ENCODE results near the gene CCDC88B. TPM values are rescaled to one million over a fixed set of nuclear protein-coding genes. Genes with fewer than 3 reads are reported as not detected.

The CCDC88B gene
- total RNA-seq, 1 donor from 2014 or later, result 0.79 TPM

DNA sequence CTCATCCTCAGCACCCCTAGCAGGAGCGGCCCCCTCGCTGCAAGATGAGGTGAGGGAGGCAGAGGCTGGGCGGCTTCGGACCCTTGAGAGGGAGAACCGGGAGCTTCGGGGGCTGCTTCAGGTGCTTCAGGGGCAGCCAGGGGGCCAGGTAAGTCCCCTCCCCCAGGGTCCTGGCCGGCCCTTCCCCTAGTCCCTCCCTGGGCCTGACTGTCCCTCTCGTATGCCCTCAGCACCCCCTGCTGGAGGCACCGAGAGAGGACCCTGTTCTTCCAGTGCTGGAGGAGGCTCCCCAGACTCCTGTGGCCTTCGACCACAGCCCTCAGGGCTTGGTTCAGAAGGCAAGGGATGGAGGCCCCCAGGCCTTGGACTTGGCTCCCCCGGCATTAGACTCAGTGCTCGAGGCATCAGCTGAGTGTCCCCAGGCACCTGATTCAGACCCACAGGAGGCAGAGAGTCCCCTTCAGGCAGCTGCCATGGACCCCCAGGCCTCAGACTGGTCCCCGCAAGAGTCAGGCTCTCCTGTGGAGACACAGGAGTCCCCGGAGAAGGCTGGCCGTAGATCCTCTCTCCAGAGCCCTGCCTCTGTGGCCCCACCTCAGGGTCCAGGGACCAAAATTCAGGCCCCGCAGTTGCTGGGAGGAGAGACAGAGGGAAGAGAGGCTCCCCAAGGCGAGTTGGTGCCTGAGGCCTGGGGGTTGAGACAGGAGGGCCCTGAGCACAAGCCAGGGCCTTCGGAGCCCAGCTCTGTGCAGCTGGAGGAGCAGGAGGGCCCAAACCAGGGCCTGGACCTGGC is 4.0 kb downstream of the CCDC88B start:
- DNase-seq (ENCODE audit: low read depth in 2 of 2), result peak; percentile 21 to 39

DNA sequence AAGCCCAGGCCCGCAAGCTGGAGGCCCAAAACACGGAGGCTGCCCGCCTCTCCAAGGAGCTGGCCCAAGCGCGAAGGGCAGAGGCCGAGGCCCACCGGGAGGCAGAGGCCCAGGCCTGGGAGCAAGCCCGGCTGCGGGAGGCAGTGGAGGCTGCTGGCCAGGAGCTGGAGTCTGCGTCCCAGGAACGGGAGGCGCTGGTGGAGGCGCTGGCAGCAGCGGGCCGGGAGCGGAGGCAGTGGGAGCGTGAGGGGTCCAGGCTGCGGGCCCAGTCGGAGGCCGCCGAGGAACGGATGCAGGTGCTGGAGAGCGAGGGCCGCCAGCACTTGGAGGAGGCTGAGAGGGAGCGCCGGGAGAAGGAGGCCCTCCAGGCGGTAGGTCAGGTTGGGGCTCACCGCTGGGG is 4.8 kb downstream of the CCDC88B start:
- DNase-seq (ENCODE audit: low read depth in 2 of 2), result no peak

DNA sequence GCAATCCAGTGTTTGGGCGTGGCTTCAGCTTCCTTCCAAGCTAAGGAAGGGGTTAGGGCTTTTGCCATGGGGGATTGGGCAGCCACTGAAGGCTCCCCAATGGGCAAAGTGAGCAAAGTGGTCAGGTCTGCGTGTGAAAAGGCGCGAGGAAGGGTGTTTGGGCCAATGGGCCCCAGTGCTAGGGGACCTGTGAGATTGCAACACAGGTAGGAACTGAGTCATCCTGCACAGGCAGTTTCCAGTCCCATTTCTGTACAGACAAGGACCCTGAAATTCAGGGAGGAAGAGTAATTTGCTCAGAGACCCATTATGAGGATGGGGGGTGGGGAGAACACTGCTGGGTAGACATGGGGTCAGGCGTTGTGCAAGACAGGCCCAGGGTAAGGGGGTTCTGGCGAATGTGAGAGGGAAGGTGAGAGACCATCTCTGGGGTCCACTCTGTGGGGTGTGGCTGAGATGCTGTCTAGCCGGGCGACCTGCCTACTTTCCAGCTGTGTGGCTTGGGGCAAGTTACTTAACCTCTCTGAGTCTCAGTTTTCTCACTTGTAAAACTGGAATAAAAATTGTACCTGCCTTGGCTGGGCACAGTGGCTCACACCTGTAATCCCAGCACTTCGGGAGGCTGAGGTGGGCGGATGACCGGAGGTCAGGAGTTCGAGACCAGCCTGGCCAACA is 7.3 kb downstream of the CCDC88B start:
- DNase-seq (ENCODE audit: low read depth in 2 of 2), result no peak

DNA sequence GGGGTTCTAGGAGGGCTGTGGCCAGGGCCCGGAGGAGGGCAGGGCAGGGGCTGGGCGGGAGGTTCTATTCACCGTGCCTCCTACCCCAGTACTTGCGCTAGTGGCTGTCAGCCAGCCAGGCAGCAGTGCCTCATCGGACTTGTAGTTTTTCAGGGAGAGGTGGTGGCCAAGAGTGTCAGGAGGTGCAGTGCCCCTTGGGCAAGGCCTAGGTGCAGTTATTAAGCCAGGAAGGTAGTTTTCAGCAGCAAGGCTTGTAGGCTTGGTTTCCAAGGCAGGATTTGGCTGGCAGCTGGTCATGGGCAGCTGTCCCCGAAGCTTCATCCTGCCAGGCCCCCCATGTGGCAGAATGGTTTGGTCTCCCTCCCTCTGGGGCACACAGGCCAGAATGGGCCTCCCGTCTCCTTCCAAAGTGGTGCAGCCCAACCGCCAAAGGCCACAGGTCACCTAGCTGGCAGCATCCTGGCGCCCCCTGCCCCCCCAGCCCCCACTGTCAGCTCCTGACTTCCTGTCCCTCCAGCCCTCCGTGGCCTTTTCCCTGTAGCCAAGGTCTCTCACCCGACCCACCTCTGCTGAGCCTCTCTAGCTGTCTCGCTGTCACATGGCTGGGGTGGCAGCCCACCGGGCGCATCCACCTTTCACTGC is 8.5 kb downstream of the CCDC88B start:
- peak; percentile 63 to 69 for DNase-seq (ENCODE audit: low read depth in 2 of 2)

DNA sequence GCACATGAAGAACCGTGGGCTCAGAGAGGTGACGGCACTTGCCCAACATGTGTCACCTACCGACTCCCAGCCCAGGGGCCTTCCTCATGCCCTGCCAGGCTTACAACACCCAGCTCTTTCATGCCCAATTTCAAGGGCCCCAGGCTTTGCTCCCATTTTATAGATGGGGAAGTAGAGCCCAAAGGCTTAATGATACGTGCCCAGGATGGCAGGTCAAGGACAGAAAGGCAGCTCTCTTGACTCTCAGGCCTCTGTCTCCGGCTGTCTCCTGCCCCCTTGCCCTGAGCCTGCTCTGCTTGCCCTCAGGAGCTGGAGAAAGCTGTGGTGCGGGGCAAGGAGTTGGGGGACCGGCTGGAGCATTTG is 9.0 kb downstream of the CCDC88B start:
- DNase-seq (ENCODE audit: low read depth in 2 of 2), result no peak

DNA sequence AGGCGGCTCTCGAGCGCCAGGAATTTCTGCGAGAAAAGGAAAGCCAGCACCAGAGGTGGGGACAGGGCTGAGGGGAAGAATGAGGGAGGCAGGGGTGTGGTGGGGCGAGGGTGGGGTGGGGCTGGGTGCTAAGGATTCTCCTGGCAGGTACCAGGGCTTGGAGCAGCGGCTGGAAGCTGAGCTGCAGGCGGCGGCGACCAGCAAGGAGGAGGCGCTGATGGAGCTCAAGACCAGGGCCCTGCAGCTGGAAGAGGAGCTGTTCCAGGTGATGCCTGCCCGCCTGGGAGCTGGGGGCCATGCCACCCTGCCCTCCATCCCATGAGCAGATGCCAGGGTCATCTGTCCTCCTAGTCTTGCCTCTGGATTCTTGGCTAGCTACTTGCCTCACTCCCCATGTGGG is 9.4 kb downstream of the CCDC88B start:
- no peak for DNase-seq (ENCODE audit: low read depth in 2 of 2)

DNA sequence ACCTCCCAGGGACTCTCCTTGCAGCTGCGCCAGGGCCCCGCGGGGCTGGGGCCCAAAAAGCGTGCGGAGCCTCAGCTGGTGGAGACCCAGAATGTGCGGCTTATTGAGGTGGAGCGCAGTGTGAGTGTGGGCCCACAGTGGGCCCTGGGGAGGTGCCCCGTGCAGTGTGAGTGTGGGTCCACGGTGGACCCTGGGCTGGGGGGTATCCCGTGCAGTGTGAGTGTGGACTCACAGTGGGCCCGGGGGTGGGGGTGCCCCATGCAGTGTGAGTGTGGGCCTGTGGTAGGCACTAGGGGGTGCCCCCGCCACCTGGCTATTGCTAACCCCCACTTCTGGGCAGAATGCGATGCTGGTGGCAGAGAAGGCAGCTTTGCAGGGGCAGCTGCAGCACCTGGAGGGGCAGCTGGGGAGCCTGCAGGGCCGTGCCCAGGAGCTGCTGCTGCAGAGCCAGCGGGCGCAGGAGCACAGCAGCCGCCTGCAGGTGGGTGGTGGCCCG is 11.2 kb downstream of the CCDC88B start:
- DNase-seq (ENCODE audit: low read depth in 2 of 2), result no peak

DNA sequence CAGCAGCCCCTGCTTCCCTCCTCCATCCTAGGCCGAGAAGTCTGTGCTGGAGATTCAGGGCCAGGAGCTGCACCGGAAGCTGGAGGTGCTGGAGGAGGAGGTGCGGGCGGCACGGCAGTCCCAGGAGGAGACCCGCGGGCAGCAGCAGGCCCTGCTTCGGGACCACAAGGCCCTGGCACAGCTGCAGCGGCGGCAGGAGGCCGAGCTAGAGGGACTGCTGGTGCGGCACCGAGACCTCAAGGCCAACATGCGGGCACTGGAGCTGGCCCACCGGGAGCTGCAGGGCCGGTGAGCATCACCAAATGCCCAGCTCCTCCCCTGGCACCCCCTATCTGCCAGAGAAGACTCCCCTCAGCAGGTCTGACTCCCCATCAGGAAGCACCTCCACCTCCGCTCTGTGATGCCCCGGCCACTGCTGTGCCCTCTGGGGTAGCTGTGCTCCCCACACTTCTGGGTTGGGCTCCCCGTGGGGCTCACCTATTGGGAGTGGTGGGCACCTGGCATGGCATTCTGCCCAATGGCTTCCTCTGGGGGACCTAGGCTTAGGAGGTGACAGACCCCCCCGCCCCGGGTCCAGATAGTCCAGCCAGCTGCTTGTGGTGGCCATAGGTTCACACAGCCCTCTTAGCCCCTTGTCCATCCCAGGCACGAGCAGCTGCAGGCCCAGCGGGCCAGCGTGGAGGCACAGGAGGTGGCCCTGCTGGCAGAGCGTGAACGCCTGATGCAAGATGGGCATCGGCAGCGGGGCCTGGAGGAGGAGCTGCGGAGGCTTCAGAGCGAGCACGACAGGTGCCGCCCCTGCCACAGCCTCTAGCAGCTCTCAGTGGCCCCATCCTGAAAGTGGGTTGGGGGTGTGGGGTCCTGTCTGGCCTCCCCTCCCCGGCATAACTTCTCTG is 12.3 kb downstream of the CCDC88B start:
- no peak for DNase-seq (ENCODE audit: low read depth in 2 of 2)

DNA sequence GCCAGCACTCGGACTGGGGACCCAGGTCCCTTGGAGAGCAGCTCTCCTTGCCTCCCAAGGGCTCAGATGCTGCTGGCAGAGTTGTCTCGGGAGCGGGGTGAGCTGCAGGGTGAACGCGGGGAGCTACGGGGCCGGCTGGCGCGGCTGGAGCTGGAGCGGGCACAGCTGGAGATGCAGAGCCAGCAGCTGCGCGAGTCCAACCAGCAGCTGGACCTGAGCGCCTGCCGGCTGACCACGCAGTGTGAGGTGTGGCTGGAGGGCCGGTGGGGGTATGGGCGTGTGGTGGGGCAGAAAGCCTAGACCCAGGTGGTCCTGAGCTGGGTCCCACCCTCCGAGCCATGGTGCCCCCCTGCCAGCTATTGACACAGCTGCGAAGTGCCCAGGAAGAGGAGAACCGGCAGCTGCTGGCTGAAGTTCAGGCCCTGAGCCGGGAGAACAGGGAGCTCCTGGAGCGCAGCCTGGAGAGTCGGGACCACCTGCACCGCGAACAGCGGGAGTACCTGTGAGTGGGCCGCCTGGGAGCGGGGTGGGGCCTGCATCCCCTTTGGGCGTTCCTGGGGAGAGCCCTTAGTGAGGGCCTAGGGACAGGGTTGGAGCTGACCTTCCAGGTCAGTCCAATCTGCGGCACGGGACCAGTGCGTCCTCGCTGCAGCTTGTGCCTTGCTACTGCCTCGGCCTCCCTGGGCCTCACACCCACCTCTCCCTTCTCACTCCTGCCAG is 13.2 kb downstream of the CCDC88B start:
- no peak for DNase-seq (ENCODE audit: low read depth in 2 of 2)

DNA sequence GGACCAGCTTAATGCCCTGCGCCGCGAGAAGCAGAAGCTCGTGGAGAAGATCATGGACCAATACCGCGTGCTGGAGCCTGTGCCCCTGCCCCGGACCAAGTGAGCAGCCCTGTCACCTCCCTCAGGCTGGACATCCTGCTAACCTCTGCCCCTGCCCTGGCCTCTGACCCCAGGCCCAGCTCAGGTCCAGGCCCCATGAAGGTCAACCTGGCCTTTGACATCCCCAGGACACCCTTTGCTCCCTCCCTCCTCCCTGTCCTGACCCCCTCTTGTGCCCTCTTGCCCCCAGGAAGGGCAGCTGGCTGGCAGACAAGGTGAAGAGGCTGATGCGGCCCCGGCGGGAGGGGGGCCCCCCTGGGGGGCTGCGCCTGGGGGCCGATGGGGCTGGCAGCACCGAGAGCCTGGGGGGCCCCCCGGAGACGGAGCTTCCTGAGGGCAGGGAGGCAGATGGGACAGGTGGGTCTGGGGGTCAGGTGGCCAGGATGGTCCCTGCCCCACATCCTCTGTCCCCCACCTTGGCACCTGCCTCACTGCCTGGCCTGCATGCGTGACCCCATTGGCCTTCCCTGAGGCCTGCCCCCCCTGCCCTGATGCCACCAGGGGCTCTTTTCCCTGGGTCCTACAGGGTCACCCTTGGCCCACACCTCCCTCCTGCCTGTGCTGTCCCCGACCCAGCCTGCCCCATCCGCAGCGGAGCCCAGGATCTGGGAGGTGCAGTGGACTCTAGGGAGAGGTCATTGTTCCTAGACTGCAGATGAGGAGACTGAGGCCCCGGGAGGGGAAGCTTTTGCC is 13.9 kb downstream of the CCDC88B start:
- no peak for DNase-seq (ENCODE audit: low read depth in 2 of 2)

DNA sequence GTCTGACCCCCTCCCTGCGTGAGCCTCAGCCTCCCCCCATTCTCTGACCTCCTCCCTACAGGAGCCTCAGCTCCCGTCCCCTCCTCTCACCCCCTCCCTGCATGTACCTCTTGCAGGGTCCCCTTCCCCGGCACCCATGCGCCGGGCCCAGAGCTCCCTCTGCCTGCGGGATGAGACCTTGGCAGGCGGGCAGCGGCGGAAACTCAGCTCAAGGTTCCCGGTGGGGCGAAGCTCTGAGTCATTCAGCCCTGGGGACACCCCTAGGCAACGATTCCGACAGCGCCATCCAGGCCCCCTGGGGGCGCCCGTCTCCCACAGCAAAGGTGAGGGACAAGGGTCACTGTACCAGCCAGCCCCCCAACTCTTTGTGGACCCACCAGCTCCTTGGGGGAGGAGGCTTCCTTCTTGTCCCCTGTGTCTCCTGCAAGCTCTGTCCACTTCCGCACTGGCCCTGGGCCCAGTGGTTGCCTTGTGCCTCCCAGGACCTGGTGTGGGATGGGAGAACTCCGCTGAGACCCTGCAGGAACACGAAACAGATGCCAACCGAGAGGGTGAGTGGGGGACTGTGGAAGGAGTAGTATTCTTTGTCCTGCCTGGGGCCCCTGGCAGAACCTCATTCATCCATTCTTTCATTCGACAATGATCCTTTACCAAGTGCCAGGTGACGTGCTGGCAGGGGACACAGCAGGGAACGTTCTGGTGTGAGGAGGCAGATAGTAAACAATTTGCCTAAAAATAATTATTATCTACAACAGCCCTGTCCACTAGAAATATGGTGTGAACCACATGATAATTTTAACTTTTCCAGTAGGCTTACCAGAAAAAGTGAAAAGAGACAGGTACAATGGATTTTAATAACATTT is 15.3 kb downstream of the CCDC88B start:
- DNase-seq (ENCODE audit: low read depth in 2 of 2), result peak; percentile 83 to 87

DNA sequence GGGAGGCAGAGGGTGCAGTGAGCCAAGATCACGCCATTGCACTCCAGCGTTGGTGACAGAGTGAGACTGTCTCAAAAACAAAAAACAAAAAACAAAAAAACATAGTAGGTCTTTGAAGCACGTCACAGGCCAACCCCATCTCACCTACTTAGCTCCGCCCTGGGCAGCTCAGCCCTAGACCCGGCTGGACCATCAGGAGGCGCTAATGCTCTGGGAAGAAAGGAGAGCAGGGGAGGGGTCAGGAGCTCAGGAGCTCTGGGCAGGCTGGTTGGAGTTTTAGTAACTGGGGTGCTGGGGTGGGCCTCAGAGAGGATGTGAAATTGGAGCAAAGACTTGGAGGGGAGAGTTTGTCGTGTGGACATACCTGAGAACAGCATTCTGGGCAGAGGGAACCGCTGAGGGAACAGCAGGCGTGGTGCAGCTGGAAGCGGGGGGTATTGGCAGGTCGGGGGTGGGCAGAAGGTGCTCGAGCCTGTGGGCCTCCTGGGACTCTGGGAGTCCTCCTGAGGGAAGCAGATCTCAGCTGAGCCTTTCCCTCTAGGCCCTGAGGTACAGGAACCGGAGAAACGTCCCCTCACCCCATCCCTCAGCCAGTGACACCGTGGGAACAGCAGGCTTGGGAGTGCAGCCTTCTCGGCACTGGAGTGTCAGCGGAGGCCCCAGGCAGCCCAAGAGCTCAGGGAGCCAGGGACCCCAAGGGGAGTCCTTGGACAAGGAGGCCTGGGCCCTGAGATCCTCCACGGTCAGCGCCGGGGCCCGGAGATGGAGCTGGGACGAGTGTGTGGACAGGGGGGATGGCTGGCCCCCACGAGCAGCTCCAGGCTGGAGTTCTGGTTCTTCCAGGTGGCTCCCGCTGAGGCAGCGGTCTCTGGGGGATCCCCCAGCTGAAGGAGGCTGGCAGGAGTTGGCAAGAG is 16.8 kb downstream of the CCDC88B start:
- peak; percentile 33 to 60 for DNase-seq (ENCODE audit: low read depth in 2 of 2)

DNA sequence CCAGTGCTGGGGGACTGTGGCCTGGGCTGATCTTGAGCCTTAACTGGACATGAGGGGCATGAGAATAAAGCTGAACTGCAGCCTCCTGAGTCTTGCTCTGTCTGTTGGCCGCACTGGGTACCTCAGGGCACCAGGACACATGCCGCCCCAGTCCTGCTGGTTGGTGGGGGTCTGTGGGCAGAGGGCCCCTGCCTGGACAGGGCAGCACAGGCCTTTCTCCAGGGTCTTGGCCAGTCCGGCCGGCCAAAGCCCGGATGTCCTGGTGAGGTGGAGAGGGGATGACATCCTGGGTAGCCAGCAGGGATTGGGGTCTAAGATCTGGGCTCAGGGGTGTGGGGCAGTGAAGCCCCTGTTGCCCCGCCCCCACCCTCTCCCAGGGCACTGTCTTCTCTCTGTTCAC is 17.4 kb downstream of the CCDC88B start:
- no peak for DNase-seq (ENCODE audit: low read depth in 2 of 2)

DNA sequence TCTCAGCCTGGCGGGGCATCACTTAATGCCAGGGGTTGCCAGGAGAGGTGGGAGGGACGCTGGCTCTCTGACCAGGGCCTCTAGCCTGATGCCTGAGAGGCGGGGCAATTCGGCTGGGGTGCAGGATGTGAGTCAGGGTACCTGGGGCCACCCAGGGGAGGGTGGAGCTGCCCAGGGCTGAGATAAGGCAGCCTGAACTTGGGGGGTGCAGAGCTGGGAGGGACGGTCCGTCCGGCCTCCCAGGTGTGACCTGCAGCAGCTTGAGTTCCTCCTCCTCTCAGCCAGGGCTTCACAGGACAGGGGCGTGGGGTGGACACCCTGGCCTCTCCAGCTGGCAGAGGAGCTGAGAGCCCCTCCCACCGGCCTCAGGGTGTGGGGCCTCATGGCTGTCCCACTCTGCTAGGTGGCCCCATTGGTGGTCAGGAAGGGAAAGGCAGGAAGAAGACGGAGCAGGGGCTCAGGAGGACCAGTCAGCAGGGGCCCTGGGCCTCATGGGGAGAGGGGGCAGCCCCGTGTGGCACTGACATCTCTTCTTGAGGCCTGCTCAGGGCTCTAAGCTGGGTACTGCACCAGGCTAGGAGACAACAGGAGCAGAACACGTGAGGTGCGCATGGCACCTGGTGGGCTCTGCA is 18.0 kb downstream of the CCDC88B start:
- no peak for DNase-seq (ENCODE audit: low read depth in 2 of 2)

DNA sequence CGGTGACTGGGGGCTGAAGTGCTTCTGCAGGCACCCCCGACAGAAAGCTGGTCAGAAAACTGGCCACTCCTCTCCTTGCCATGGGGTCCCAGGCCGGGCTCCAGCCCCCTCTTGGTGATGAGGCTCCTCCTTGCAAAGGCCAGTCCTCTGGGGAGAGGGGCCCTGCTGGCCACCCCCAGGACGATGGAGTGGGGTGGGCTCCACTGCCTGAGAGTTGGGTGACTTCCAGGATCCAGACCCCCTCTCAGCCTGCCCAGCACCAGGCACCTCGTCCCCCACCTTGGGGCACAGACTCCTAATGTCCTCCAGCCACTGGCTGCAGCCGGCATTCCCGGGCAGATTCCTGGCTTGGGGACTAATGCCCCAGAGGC is 18.5 kb downstream of the CCDC88B start:
- no peak for DNase-seq (ENCODE audit: low read depth in 2 of 2)

DNA sequence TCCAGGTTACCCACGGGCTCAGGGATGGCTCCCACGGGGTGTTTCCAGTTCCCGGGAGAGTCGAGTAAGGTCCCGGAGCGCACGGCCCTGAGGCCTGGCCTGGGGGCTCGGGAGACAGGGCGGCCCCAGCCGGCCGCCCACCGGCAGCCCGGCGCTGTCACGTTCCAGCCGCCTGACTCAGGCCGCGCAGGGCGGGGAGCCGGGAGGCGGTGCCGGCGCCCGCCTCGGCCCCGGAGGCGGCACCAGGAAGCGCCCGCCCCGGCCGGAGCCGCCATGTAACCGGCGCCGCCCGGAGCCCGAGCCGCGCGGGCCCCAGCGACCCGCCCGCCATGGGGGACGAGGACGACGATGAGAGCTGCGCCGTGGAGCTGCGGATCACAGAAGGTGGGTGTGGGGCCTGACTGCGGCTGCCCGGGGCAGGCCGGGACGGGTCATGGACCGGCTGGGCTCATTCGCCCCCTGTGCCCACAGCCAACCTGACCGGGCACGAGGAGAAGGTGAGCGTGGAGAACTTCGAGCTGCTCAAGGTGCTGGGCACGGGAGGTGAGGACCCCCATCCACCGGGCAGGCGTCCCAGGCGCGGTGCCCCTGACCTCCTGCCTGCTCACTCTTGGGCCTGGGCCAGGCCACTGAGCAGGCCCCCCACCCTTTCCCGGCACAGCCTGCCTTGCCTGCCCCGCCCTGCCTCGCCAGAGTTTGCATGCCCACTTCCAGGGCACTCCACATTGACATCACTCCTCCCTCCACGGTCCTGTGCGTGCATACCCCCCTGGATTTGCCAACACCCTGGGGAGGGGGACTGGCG is 19.1 kb downstream of the CCDC88B start, which contains the start of gene RPS6KA4:
TSS of gene RPS6KA4 (plus strand) at position 256 of the 805 bp plus-strand sequence. CDS start at position 330, 74 bp downstream.
- peak; percentile 61 to 71 for DNase-seq (ENCODE audit: low read depth in 2 of 2)

Measured in lung microvascular endothelial cell (primary cell).